Urinary bladder (tissue), 4 donors: Measurements from ENCODE around the gene HOXA13. TPM values are rescaled to one million over a fixed set of nuclear protein-coding genes. Genes with fewer than 3 reads are reported as not detected.

Source experiments
- DNase-seq: peaks from one replicate; pipeline ENCODE4 v3.0.0-alpha.2; 2015; ENCODE audit errors: extremely low spot score
- H3K27ac ChIP-seq: one replicate; pipeline ENCODE4 v1.5.1; 2013; ENCODE audit warnings: low read depth, mild to moderate bottlenecking, moderate library complexity
- H3K36me3 ChIP-seq: one replicate; pipeline ENCODE4 v1.6.1; 2013; ENCODE audit warnings: mild to moderate bottlenecking, moderate library complexity; ENCODE audit not compliant: insufficient read depth
- H3K4me1 ChIP-seq: one replicate; pipeline ENCODE4 v1.6.1; 2013; ENCODE audit warnings: mild to moderate bottlenecking, moderate library complexity; ENCODE audit not compliant: insufficient read depth
- H3K4me3 ChIP-seq: one replicate; pipeline ENCODE4 v1.5.1; 2013; ENCODE audit warnings: low read depth, low read length
- WGBS: extraction: QIAGEN DNeasy Blood & Tissue Kit; methylation state at CpG from one replicate; pipeline ENCODE4 v1.1.7; 2013; 5-methylcytosine and 5-hydroxymethylcytosine counted together
- polyA plus RNA-seq: library from polyadenylated mRNA; stranded (reverse); fragments of 200-250 nt; gene quantifications from one replicate; pipeline ENCODE4 v1.2.3, GENCODE V29; 2013
- total RNA-seq: library from RNA; depleted of rRNA; stranded (reverse); fragments of >200 nt; gene quantifications from one replicate; pipeline ENCODE4 v1.2.3, GENCODE V29; 2014
- donor health status: healthy with polysubstance abuse.
- donor health status: healthy.

Gene HOXA13
- total and polyA plus RNA-seq, 2 donors, result 24.4 to 43.2 TPM

GRCh38 chr7:27207348-27207985 lies 7.6 kb upstream of the HOXA13 start:
- Histone ChIP-seq H3K4me3 (no peak overlapping the region), H3K27ac (no peak overlapping the region), H3K36me3 (no peaks in the 10 kb centered on the region), H3K4me1 (no peaks in the 10 kb centered on the region)
- no peak for DNase-seq
- 67% methylated on average over 7 of the region's 7 CpGs for WGBS

DNA sequence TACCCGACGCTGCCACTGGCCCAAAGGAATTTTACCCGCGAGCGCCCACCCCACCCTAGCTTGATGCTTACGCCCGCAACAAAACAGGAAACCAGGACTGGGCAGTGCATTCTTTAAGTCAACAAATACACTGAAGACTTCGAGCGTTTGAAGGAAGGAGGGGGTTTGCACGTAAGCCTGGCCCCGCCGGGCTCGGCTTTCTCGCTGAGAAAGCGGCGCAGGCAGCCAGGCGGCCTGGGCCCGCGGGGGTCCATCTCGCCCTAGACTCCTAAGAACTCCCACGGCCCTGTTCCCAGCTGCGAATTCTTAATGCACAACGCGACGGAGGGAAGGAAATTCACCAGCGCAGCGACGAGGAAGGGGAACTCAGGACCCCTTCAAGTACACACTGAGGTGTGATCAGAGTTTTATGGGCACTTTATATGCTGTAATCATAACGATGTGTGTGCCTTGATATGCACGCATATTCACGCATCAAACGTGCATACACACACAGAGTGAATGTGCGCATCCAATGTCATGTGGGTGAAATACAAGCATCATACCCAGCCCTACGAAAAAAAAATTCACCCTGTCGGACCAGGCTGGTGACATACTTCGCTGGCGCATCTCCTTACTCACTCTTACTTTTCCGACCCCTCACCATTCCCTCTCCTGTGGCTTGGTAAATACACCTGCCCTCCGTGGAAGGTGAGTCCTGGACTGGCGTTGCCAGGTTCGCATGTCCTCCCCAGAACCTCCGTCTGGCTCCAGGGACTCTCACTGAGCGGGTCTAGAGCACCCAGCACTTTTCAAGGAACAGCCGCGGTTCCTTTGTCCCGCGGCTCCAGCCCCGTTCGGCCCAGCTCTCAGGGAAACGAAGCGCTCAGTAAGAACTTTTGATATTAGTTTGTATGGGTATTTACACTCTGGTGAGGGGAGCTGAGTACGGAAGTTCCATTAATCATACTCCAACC lies 5.7 kb upstream of the HOXA13 start:
- peak overlapping the region; percentile 41 for H3K4me3 ChIP-seq
- H3K4me1 ChIP-seq, result no peaks in the 10 kb centered on the region
- 34% methylated on average over 52 of the region's 52 CpGs for WGBS
- peak overlapping the region; percentile 91 for H3K27ac ChIP-seq
- no peaks in the 10 kb centered on the region for H3K36me3 ChIP-seq
- DNase-seq, result no peak

- H3K27ac ChIP-seq, result peak overlapping the region; percentile 91
- peak overlapping the region; percentile 41 for H3K4me3 ChIP-seq
- no peaks in the 10 kb centered on the region for H3K4me1 ChIP-seq
- H3K36me3 ChIP-seq, result no peaks in the 10 kb centered on the region
- no peak for DNase-seq
- WGBS, result 2% methylated on average over 41 of the region's 41 CpGs
Observed at GRCh38 chr7:27204851-27205322, 5.0 kb upstream of the HOXA13 start.

DNA sequence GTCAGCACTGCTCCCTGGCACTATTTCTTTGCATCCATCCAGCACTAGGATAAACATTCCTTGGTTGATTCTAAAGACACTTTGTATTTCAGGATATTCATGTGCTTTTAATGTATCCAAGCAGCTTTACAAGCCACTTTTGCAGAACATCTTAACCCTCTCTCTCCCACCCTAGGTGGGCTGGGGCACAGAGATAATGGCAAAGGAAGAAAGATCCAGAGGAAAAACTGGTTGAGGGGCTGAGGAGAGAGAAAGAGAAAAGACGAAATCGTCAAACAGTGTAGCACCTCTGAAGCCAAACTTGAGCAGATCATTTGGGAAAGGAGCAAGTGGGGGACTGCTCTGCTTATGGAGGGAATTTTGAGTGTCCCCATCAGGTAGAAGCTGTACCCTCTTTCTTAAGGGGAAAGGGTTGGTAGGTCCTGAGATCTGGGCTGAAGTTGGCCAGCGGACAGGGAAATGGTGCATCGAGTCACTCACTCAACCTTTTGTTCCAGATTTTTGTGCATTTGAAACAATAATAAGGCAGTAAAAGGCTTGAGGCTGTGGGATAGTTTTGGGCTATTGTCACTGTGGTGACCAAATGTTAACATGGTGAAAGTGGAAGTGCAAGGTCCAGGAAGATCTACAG lies 4.2 kb upstream of the HOXA13 start:
- H3K4me1 ChIP-seq, result no peaks in the 10 kb centered on the region
- WGBS, result 37% methylated on average over 4 of the region's 4 CpGs
- peak overlapping the region; percentile 91 for H3K27ac ChIP-seq
- DNase-seq, result no peak
- H3K4me3 ChIP-seq, result peak overlapping the region; percentile 41
- H3K36me3 ChIP-seq, result no peaks in the 10 kb centered on the region

DNA sequence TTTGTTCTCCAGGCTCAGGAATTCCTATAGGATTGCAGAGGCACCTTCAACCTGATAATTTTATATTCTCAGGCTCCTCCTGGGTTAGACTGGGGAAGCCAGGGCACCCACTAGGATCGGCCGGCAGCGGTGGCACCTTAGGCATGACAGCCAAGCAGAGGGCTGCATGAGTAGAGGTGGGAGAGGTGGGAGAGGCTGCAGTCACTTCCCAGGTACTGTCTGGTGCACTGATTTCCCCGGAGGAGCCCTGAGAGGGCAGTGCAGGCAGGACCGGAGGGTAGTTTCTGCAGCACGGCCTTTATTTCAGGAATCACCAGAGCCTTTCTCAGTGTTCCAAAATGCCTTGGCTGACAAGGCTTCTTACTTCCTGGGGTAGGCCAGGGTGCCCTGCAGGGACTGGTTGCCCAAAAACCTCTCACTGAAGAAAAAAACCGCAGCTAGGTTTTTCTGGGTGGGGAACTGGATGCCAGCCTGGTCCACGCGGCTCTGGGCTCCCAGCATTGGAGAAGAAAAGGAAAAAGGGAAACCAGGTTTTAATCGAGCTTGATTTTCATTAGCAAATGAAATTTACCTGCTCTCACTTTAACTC lies 3.6 kb upstream of the HOXA13 start:
- DNase-seq, result no peak
- 22% methylated on average over 10 of the region's 10 CpGs for whole genome bisulfite sequencing
- no peaks in the 10 kb centered on the region for H3K36me3 ChIP-seq
- H3K4me1 ChIP-seq, result no peaks in the 10 kb centered on the region
- H3K27ac ChIP-seq, result peak overlapping the region; percentile 91
- H3K4me3 ChIP-seq, result peak overlapping the region; percentile 41

- WGBS, result 17% methylated on average over 3 of the region's 3 CpGs
- no peak for DNase-seq
- H3K36me3 ChIP-seq, result no peaks in the 10 kb centered on the region
- no peak overlapping the region for H3K4me3 ChIP-seq
- H3K4me1 ChIP-seq, result no peaks in the 10 kb centered on the region
- H3K27ac ChIP-seq, result no peak overlapping the region
Observed at GRCh38 chr7:27202862-27203134, 2.9 kb upstream of the HOXA13 start.

DNA sequence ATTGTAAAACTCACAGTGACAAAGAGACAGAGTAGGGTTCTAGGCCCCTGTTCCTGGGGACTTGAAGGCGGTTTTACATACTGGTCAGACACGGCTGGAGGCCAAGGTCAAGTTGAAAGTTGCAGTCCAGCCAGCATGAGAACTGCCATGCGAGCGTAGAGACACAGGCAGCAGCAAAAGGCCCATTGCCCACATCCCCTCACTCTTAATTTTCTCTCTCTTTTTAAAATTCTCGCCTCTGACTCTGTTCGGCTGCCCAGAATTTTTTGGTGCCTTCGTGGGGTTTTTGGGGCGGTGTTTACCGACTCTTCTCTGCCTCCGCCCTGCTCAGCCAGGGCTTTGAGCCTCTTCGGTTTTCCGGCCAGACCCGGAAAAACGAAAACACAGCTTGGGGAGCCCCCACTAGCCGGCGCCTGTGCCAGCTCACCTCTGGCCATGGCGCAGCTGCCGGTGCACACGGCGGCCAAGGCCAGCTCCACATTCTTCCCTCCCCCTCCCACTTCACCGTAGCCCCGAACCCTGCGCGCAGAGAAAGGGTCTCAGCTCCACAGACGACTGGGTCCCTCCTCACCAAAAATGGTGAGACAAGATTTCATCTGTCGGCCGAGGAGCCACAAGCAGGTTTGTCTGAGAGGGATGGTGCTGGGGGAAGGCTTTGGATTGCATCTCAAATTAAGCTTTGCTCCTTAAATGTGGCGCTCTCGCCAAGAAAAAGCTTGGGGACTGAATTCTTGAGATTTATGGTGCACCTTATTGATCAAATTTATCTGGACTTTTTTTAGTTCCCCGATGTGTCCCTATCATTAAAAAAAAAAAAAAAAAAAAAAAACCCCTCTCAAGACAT lies 2.3 kb upstream of the HOXA13 start:
- 11% methylated on average over 30 of the region's 30 CpGs for whole genome bisulfite sequencing
- no peak for DNase-seq
- no peaks in the 10 kb centered on the region for H3K4me1 ChIP-seq
- peak overlapping the region; percentile 87 for H3K4me3 ChIP-seq
- H3K27ac ChIP-seq, result peak overlapping the region; percentile 85
- no peaks in the 10 kb centered on the region for H3K36me3 ChIP-seq

GRCh38 chr7:27201580-27202017 lies 1.7 kb upstream of the HOXA13 start:
- no peaks in the 10 kb centered on the region for H3K4me1 ChIP-seq
- 11% methylated on average over 4 of the region's 4 CpGs for WGBS
- H3K27ac ChIP-seq, result peak overlapping the region; percentile 85
- H3K4me3 ChIP-seq, result peak overlapping the region; percentile 87
- no peaks in the 10 kb centered on the region for H3K36me3 ChIP-seq
- DNase-seq, result no peak

- 10% methylated on average over 14 of the region's 14 CpGs for WGBS
- H3K27ac ChIP-seq, result peak overlapping the region; percentile 85
- DNase-seq, result no peak
- H3K4me3 ChIP-seq, result peak overlapping the region; percentile 87
- H3K36me3 ChIP-seq, result no peaks in the 10 kb centered on the region
- H3K4me1 ChIP-seq, result no peaks in the 10 kb centered on the region
Observed at GRCh38 chr7:27200761-27201579, 1.1 kb upstream of the HOXA13 start.

GRCh38 chr7:27198871-27199801 lies 755 bp downstream of the HOXA13 start:
- Histone ChIP-seq H3K4me1 (no peaks in the 10 kb centered on the region), H3K4me3 (peak overlapping the region; percentile 87), H3K36me3 (no peaks in the 10 kb centered on the region), H3K27ac (peak overlapping the region; percentile 91)
- no peak for DNase-seq
- WGBS, result under 1% methylated on average over 93 of the region's 93 CpGs

GRCh38 chr7:27198138-27198841 lies 1.6 kb downstream of the HOXA13 start:
- no peak for DNase-seq
- Histone ChIP-seq H3K27ac (peak overlapping the region; percentile 91), H3K4me3 (peak overlapping the region; percentile 87), H3K36me3 (no peaks in the 10 kb centered on the region), H3K4me1 (no peaks in the 10 kb centered on the region)
- 6% methylated on average over 29 of the region's 29 CpGs for WGBS
